Gastroesophageal sphincter (tissue), 3 donors: ENCODE measurements around the gene SH3PXD2A.

Source experiments
- POLR2A ChIP-seq, 2 donors: fragments of 450-650 bp; IDR thresholded peaks; one replicate each; pipeline ENCODE4 v1.6.1; 2017; ENCODE audit warnings: antibody characterized with exemption in 2 of 2, mild to moderate bottlenecking in 2 of 2, moderate library complexity in 1 of 2
- TF ChIP-seq, protein P1 (sequence below), 4 experiments: fragments of 200-600 bp in 2 of 4; fragments of 450-650 bp in 2 of 4; sonication (generic) in 1 of 4; IDR thresholded peaks; one replicate each; pipeline ENCODE4 v1.5.1; 2017 to 2019; ENCODE audit warnings: antibody characterized with exemption in 4 of 4, mild to moderate bottlenecking in 2 of 4, moderate library complexity in 2 of 4

DNA sequence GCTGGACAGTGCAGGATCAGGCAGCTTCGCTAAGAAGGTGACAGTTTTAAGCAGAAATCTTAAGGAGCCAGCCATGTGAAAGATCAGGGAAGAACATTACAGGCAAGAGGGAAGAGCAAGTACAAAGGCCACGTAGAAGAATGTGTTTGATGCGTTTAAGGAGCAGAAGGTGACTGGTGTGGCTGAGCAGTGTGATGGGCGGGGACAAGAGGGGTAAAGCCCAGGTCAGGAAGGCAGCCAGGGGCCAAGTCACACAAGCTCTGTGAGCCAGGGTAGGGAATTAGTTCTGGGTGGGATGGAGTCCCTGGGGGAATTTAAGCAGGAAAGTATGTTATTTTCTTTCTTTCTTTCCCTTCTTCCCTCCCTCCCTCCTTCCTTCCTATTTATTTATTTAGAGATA lies 166.9 kb downstream of the SH3PXD2A start:
- TF ChIP-seq, protein P1, sequence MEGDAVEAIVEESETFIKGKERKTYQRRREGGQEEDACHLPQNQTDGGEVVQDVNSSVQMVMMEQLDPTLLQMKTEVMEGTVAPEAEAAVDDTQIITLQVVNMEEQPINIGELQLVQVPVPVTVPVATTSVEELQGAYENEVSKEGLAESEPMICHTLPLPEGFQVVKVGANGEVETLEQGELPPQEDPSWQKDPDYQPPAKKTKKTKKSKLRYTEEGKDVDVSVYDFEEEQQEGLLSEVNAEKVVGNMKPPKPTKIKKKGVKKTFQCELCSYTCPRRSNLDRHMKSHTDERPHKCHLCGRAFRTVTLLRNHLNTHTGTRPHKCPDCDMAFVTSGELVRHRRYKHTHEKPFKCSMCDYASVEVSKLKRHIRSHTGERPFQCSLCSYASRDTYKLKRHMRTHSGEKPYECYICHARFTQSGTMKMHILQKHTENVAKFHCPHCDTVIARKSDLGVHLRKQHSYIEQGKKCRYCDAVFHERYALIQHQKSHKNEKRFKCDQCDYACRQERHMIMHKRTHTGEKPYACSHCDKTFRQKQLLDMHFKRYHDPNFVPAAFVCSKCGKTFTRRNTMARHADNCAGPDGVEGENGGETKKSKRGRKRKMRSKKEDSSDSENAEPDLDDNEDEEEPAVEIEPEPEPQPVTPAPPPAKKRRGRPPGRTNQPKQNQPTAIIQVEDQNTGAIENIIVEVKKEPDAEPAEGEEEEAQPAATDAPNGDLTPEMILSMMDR (IDR thresholded peaks at IDR 0.05) = no peak
- TF ChIP-seq POLR2A (IDR thresholded peaks at IDR 0.05) = no peak
